Vagina (tissue), 2 donors: ENCODE measurements around the gene CNBP.

Source experiments
- POLR2AphosphoS5 ChIP-seq, 2 donors: sonication (generic); formaldehyde crosslinking; IDR thresholded peaks; one replicate each; pipeline ENCODE4 v1.9.0; 2017; ENCODE audit warnings: antibody characterized with exemption in 2 of 2, mild to moderate bottlenecking in 2 of 2, low read depth in 1 of 2; ENCODE audit not compliant: insufficient read depth in 1 of 2
- TF ChIP-seq, protein P1 (sequence below), 3 experiments: fragments of 450-650 bp in 2 of 3; fragments of 200-600 bp in 1 of 3; sonication (generic) in 1 of 3; IDR thresholded peaks; one replicate each; pipeline ENCODE4 v1.5.1; 2017 to 2019; ENCODE audit warnings: antibody characterized with exemption in 3 of 3, mild to moderate bottlenecking in 2 of 3, moderate library complexity in 2 of 3

- TF ChIP-seq, protein P1, sequence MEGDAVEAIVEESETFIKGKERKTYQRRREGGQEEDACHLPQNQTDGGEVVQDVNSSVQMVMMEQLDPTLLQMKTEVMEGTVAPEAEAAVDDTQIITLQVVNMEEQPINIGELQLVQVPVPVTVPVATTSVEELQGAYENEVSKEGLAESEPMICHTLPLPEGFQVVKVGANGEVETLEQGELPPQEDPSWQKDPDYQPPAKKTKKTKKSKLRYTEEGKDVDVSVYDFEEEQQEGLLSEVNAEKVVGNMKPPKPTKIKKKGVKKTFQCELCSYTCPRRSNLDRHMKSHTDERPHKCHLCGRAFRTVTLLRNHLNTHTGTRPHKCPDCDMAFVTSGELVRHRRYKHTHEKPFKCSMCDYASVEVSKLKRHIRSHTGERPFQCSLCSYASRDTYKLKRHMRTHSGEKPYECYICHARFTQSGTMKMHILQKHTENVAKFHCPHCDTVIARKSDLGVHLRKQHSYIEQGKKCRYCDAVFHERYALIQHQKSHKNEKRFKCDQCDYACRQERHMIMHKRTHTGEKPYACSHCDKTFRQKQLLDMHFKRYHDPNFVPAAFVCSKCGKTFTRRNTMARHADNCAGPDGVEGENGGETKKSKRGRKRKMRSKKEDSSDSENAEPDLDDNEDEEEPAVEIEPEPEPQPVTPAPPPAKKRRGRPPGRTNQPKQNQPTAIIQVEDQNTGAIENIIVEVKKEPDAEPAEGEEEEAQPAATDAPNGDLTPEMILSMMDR (IDR thresholded peaks at IDR 0.05), result no peak
- peak; percentile 75 to 87 for TF ChIP-seq POLR2AphosphoS5 (IDR thresholded peaks at IDR 0.05; ENCODE audit: insufficient read depth in 1 of 2, low read depth in 1 of 2)
These were observed 41.3 kb upstream of the CNBP start for GRCh38 chr3:129224984-129225393.
